Left lung (tissue), 10 donors: ENCODE data around the gene EPB41L4A. TPM values are rescaled to one million over a fixed set of nuclear protein-coding genes. Genes with fewer than 3 reads are reported as not detected.

Experiments
- ATAC-seq: fragments of 200-7000 bp; cut with Tn5 transposase; one replicate; pipeline ENCODE4 v1.9.1; 2020; ENCODE audit warnings: moderate library complexity
- DNase-seq, 4 donors: peaks; one replicate each; pipeline ENCODE4 v3.0.0-alpha.2; 2013 to 2020
- H3K27ac ChIP-seq, 2 donors: fragments of 200-600 bp; sonication (generic) in 1 of 2; one replicate each; pipeline versions ENCODE4 v1.5.0 to v1.8.0; 2020 to 2021
- H3K27me3 ChIP-seq, 2 donors: fragments of 200-600 bp; sonication (generic) in 1 of 2; one replicate each; pipeline versions ENCODE4 v1.5.0 to v1.8.0; 2020 to 2021
- H3K36me3 ChIP-seq, 2 donors: fragments of 200-600 bp; sonication (generic) in 1 of 2; one replicate each; pipeline versions ENCODE4 v1.5.0 to v1.8.0; 2020 to 2021
- H3K4me1 ChIP-seq, 2 donors: fragments of 200-600 bp; one replicate each; pipeline ENCODE4 v1.8.0; 2021
- H3K4me3 ChIP-seq, 2 donors: fragments of 200-600 bp; sonication (generic) in 1 of 2; one replicate each; pipeline versions ENCODE4 v1.5.0 to v1.8.0; 2020 to 2021; ENCODE audit warnings: mild to moderate bottlenecking in 1 of 2
- H3K9me3 ChIP-seq, 2 donors: fragments of 200-600 bp; sonication (generic) in 1 of 2; one replicate each; pipeline versions ENCODE4 v1.5.0 to v1.8.0; 2020 to 2021
- intact Hi-C, 2 donors: fragments of 100-400 bp; cut with DNase I; formaldehyde crosslinking; loops; one replicate each; pipeline versions ENCODE4 v1.11.2 to v1.14.2; 2022
- polyA plus RNA-seq, 6 donors: library from polyadenylated mRNA; unstranded; fragments of 120-200 nt; gene quantifications; one replicate each; pipeline ENCODE4 v1.2.1, GENCODE V29; 2013; ENCODE audit not compliant: insufficient read length in 6 of 6
- total RNA-seq, 2 donors: library from RNA; stranded (reverse); fragmentation: NEBNext Ultra II Directional; extraction: Animal tissue kit (Norgen Biotek cat#: 25700); gene quantifications; one replicate each; pipeline ENCODE4 v1.2.1, GENCODE V29; 2021
- TF ChIP-seq, protein P1 (sequence below), 2 donors: fragments of 200-600 bp; sonication (generic) in 1 of 2; IDR thresholded peaks; one replicate each; pipeline versions ENCODE4 v1.5.0 to v1.8.0; 2021; ENCODE audit warnings: antibody characterized with exemption in 2 of 2
- donor health status: DM: no; HTN: yes; CAD: no.
- donor health status: DM: no; HTN: no; CAD: no.

The EPB41L4A gene
- total and polyA plus RNA-seq, 8 donors = 13.6 to 31.3 (median 17.6) TPM

DNA sequence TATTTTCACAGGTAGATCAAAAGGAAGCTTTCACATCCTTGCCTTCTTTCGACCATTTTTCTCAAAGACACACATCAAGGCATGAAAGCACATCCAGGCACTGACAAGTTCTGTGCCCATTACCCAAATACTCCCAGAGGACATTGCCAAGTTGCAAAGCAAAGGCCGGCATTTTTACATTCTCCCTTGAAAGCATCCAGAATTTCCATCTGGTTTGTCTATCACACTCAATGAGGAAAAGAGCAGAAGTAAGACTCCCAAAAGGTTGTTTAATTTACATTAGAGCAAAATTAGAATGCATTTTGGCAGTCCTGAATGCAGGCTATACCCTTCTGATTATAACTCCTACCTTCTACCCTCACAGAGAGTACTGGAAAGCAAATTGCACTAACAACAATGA lies 160.5 kb downstream of the EPB41L4A start:
- H3K4me3 ChIP-seq = no peak overlapping the region

DNA sequence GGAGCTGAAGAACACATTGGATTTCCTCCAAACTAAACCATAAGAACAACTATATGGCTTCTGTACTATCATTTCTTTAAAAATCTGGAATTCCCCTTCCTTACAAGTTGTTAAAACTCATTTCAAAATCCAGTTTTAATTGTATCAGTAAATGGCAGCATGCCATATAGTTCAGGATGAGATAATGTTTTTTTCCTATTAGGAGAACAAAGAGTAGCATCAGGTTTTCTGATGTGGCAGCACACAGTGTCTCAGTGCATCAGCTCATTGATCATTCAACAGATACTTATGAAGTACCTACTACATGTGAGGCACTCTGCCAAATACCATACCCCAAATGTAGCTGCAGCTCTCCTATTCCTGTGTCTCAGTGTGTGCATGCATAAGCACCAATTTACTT lies 161.1 kb downstream of the EPB41L4A start:
- no peak overlapping the region for H3K27ac ChIP-seq
- ATAC-seq (no peak), DNase-seq (no peak)
- H3K4me1 ChIP-seq = no peaks in the 10 kb centered on the region
- TF ChIP-seq, protein P1, sequence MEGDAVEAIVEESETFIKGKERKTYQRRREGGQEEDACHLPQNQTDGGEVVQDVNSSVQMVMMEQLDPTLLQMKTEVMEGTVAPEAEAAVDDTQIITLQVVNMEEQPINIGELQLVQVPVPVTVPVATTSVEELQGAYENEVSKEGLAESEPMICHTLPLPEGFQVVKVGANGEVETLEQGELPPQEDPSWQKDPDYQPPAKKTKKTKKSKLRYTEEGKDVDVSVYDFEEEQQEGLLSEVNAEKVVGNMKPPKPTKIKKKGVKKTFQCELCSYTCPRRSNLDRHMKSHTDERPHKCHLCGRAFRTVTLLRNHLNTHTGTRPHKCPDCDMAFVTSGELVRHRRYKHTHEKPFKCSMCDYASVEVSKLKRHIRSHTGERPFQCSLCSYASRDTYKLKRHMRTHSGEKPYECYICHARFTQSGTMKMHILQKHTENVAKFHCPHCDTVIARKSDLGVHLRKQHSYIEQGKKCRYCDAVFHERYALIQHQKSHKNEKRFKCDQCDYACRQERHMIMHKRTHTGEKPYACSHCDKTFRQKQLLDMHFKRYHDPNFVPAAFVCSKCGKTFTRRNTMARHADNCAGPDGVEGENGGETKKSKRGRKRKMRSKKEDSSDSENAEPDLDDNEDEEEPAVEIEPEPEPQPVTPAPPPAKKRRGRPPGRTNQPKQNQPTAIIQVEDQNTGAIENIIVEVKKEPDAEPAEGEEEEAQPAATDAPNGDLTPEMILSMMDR (IDR thresholded peaks at IDR 0.05) = no peak
- H3K27me3 ChIP-seq = peaks cover 0 to 11% of the 10 kb centered on the region in 2 donors
- H3K36me3 ChIP-seq = no peaks in the 10 kb centered on the region
- no peaks in the 10 kb centered on the region for H3K9me3 ChIP-seq
- intact Hi-C loops = no loop called here
- H3K4me3 ChIP-seq = no peak overlapping the region

More for the DNA sequence above, 160.5 kb downstream of the EPB41L4A start:
- intact Hi-C loops = no loop called here
- ATAC-seq (no peak), DNase-seq (no peak)
- H3K4me1 ChIP-seq = no peaks in the 10 kb centered on the region
- no peak overlapping the region for H3K27ac ChIP-seq
- peaks cover 0 to 11% of the 10 kb centered on the region in 2 donors for H3K27me3 ChIP-seq
- TF ChIP-seq, protein P1 (IDR thresholded peaks at IDR 0.05) = no peak
- H3K36me3 ChIP-seq = no peaks in the 10 kb centered on the region
- H3K9me3 ChIP-seq = no peaks in the 10 kb centered on the region

DNA sequence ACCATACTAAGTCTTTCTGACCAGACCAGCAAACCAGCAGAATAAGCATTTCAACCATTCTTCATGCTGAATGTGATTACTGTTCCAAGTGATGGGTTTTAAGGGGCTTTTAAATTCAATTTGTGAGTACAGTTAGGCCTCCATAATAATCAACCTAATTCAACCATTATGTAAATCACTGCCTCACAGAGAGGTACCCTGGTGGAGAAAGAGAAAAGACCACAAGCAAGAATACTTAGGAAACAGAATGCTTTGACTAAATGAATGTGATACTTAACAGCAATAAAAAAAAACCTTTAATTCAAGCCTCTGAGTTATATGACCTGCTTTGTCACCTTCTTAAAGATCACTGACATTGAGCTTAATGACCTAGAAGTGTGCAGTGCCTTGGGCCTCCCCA lies 162.1 kb downstream of the EPB41L4A start:
- Histone ChIP-seq H3K9me3 (no peaks in the 10 kb centered on the region), H3K27me3 (peaks cover 0 to 11% of the 10 kb centered on the region in 2 donors), H3K4me3 (no peak overlapping the region), H3K36me3 (no peaks in the 10 kb centered on the region), H3K27ac (no peak overlapping the region), H3K4me1 (no peaks in the 10 kb centered on the region)
- TF ChIP-seq, protein P1 (IDR thresholded peaks at IDR 0.05) = no peak
- no peak for ATAC-seq
- no peak for DNase-seq
- intact Hi-C loops = no loop called here

DNA sequence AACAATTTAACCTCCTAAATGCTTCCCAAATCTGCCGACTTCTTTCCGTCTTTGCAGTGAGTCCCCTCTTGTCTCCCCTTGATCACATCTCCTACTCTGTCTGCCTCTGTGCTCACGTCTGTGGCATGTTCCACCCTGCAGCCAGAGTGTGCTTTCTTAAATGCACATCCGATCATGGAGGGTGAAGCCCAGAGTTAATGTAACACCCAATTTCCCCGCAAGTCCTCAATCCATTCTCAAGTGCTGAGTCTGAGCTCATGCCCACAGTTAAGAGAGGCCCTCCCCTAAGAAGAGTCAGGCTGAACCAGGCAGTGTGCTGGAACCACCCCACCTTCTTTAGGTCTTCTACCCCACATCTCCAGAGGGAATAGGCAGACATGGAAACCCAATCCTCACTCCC lies 164.8 kb downstream of the EPB41L4A start:
- Histone ChIP-seq H3K4me3 (no peak overlapping the region), H3K27me3 (peaks cover 0 to 4% of the 10 kb centered on the region in 2 donors), H3K27ac (no peak overlapping the region), H3K9me3 (no peaks in the 10 kb centered on the region), H3K4me1 (no peaks in the 10 kb centered on the region), H3K36me3 (no peaks in the 10 kb centered on the region)
- ATAC-seq (no peak), DNase-seq (no peak)
- TF ChIP-seq, protein P1 (IDR thresholded peaks at IDR 0.05) = no peak
- intact Hi-C loops = no loop called here

DNA sequence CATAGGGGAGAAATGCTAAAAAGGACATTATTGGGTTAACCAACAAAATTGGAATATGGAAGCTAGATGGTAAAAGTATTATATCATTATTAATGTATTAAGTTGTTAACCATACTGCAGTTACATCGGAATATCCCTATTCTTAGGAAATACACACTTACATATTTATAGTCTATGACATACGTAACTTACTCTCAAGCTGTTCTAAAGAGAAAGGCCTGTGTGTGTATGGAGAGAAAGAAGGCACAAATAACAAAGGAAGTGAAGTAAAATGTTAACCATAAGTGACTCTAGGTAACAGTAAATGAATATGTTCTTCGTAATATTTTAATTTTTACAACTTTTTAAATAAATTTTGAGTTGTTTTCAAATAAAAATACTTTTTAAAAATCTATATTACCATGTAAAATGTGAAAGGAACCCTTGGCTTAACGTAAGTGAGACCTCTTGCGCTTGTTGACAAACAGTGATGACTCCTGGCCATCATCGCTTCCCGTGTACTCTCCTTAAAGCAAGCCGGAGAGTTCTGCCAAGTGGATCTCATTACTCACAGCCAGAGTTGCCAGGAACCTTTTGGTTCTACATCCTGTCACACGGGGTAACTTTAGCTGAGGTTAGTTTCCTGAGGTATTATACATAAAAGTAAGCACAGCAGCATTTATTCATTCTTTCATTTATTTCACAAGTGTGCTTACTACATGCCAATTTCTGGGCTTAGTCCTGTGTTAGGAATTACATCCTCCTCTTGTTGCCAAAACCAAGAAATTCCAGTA lies 165.4 kb downstream of the EPB41L4A start:
- Histone ChIP-seq H3K36me3 (no peaks in the 10 kb centered on the region), H3K27me3 (peaks cover 0 to 4% of the 10 kb centered on the region in 2 donors), H3K27ac (no peak overlapping the region), H3K9me3 (no peaks in the 10 kb centered on the region), H3K4me1 (no peaks in the 10 kb centered on the region), H3K4me3 (no peak overlapping the region)
- TF ChIP-seq, protein P1 (IDR thresholded peaks at IDR 0.05) = no peak
- peak; percentile 53 for ATAC-seq
- intact Hi-C loops = no loop called here
- DNase-seq = no peak
